Measurements from ENCODE around the gene SCRN1. TPM values are rescaled to one million over a fixed set of nuclear protein-coding genes. Genes with fewer than 3 reads are reported as not detected.

The SCRN1 gene
- total and polyA plus RNA-seq, 7 donors, result 0.80 to 6.7 (median 2.6) TPM

GRCh38 chr7:30001998-30002397, 12.4 kb upstream of the SCRN1 start:
- ATAC-seq (no peak), DNase-seq (no peak)
- no peaks in the 10 kb centered on the region for H3K27me3 ChIP-seq (ENCODE audit: insufficient read depth in 3 of 3, low read length in 2 of 3)
- no peak overlapping the region for H3K4me3 ChIP-seq
- no peaks in the 10 kb centered on the region for H3K4me1 ChIP-seq
- intact Hi-C loops (cut with DNase I), result no loop called here
- H3K9me3 ChIP-seq, result no peaks in the 10 kb centered on the region
- WGBS, 3 donors, result 91 to 95% (median 94%) methylated on average over 2 of the region's 2 CpGs
- H3K27ac ChIP-seq, result no peak overlapping the region
- no peaks in the 10 kb centered on the region for H3K36me3 ChIP-seq (ENCODE audit: insufficient read depth in 1 of 2, low read depth in 1 of 2)
- no peak for TF ChIP-seq CTCF (IDR thresholded peaks at IDR 0.05)

GRCh38 chr7:29998489-29998888, 8.9 kb upstream of the SCRN1 start:
- intact Hi-C loops (cut with DNase I), result no loop called here
- Histone ChIP-seq H3K27me3 (ENCODE audit: insufficient read depth in 3 of 3, low read length in 2 of 3) (no peaks in the 10 kb centered on the region), H3K9me3 (peaks cover 6% of the 10 kb centered on the region), H3K36me3 (ENCODE audit: insufficient read depth in 1 of 2, low read depth in 1 of 2) (no peaks in the 10 kb centered on the region), H3K4me1 (no peaks in the 10 kb centered on the region), H3K27ac (no peak overlapping the region), H3K4me3 (no peak overlapping the region)
- DNase-seq, result no peak
- no peak for TF ChIP-seq CTCF (IDR thresholded peaks at IDR 0.05)
- no peak for ATAC-seq

- intact Hi-C loops (cut with DNase I), result no loop called here
- H3K36me3 ChIP-seq (ENCODE audit: insufficient read depth in 1 of 2, low read depth in 1 of 2), result no peaks in the 10 kb centered on the region
- no peaks in the 10 kb centered on the region for H3K4me1 ChIP-seq
- ATAC-seq (no peak), DNase-seq (no peak)
- peaks cover 15% of the 10 kb centered on the region for H3K9me3 ChIP-seq
- no peak overlapping the region for H3K4me3 ChIP-seq
- H3K27me3 ChIP-seq (ENCODE audit: insufficient read depth in 3 of 3, low read length in 2 of 3), result peaks cover 0 to 6% (median 5%) of the 10 kb centered on the region in 3 donors
- H3K27ac ChIP-seq, result no peak overlapping the region
- TF ChIP-seq CTCF (IDR thresholded peaks at IDR 0.05), result no peak
These were observed 6.7 kb upstream of the SCRN1 start for GRCh38 chr7:29996321-29996720.

GRCh38 chr7:29995652-29996051, 6.1 kb upstream of the SCRN1 start:
- no peak for TF ChIP-seq CTCF (IDR thresholded peaks at IDR 0.05)
- intact Hi-C loops (cut with DNase I), result no loop called here
- no peaks in the 10 kb centered on the region for H3K4me1 ChIP-seq
- no peak overlapping the region for H3K4me3 ChIP-seq
- ATAC-seq (no peak), DNase-seq (no peak)
- H3K9me3 ChIP-seq, result peaks cover 15% of the 10 kb centered on the region
- H3K36me3 ChIP-seq (ENCODE audit: insufficient read depth in 1 of 2, low read depth in 1 of 2), result no peaks in the 10 kb centered on the region
- H3K27ac ChIP-seq, result no peak overlapping the region
- H3K27me3 ChIP-seq (ENCODE audit: insufficient read depth in 3 of 3, low read length in 2 of 3), result peaks cover 0 to 13% (median 8%) of the 10 kb centered on the region in 3 donors

GRCh38 chr7:29993140-29993539, 3.5 kb upstream of the SCRN1 start:
- Histone ChIP-seq H3K4me1 (no peaks in the 10 kb centered on the region), H3K27ac (no peak overlapping the region), H3K4me3 (no peak overlapping the region), H3K27me3 (ENCODE audit: insufficient read depth in 3 of 3, low read length in 2 of 3) (peaks cover 0 to 38% (median 18%) of the 10 kb centered on the region in 3 donors), H3K9me3 (peaks cover 15% of the 10 kb centered on the region), H3K36me3 (ENCODE audit: insufficient read depth in 1 of 2, low read depth in 1 of 2) (no peaks in the 10 kb centered on the region)
- intact Hi-C loops (cut with DNase I), result no loop called here
- ATAC-seq (no peak), DNase-seq (no peak)
- WGBS, 3 donors, result 82 to 94% (median 88%) methylated on average over 4 of the region's 4 CpGs
- no peak for TF ChIP-seq CTCF (IDR thresholded peaks at IDR 0.05)

Measured in psoas muscle (tissue), 8 donors.